ENCODE measurements around the gene CCDC149. TPM values are rescaled to one million over a fixed set of nuclear protein-coding genes. Genes with fewer than 3 reads are reported as not detected.

Gene CCDC149
- total RNA-seq, 1 experiment from 2014 or later: 3.6 TPM

- POLR2A ChIA-PET: no interaction called here
- intact Hi-C loops (cut with micrococcal nuclease; ENCODE audit: unreplicated experiment): no loop called here
- CTCF ChIA-PET: no interaction called here
- H3K27ac ChIP-seq (ENCODE audit: low read length): no peak overlapping the region
- no peaks in the 10 kb centered on the region for H3K9me3 ChIP-seq (ENCODE audit: control insufficient read depth, insufficient read depth, low read depth, low read length)
- no peak overlapping the region for H3K4me3 ChIP-seq (ENCODE audit: low read depth in 2 of 2, low read length in 2 of 2)
- in situ Hi-C loops (cut with HindIII; ENCODE audit: low pct_unique_long_range_greater_than_20kb, low sequenced_read_pairs): no loop called here
- ATAC-seq (no peak), DNase-seq (ENCODE audit: low read depth, low spot score) (no peak)
- BruUV-seq (replicated peaks): no TSS peak
- H3K27me3 ChIP-seq (ENCODE audit: control insufficient read depth, insufficient read depth, low read length): no peaks in the 10 kb centered on the region
- H3K36me3 ChIP-seq (ENCODE audit: control insufficient read depth, insufficient read depth, low read length): no peaks in the 10 kb centered on the region
- H3K4me1 ChIP-seq (ENCODE audit: control insufficient read depth, insufficient read depth, low read length): no peaks in the 10 kb centered on the region
- TF ChIP-seq POLR2AphosphoS5 (IDR thresholded peaks at IDR 0.05; ENCODE audit: low read depth, low read length): no peak
- TF ChIP-seq TCF7L2 (IDR thresholded peaks at IDR 0.05; ENCODE audit: low read depth, low read length): no peak
- TF ChIP-seq REST (IDR thresholded peaks at IDR 0.05; ENCODE audit: insufficient read depth in 1 of 2, low read depth in 2 of 2, low read length in 1 of 2): no peak
- TF ChIP-seq, protein P1, sequence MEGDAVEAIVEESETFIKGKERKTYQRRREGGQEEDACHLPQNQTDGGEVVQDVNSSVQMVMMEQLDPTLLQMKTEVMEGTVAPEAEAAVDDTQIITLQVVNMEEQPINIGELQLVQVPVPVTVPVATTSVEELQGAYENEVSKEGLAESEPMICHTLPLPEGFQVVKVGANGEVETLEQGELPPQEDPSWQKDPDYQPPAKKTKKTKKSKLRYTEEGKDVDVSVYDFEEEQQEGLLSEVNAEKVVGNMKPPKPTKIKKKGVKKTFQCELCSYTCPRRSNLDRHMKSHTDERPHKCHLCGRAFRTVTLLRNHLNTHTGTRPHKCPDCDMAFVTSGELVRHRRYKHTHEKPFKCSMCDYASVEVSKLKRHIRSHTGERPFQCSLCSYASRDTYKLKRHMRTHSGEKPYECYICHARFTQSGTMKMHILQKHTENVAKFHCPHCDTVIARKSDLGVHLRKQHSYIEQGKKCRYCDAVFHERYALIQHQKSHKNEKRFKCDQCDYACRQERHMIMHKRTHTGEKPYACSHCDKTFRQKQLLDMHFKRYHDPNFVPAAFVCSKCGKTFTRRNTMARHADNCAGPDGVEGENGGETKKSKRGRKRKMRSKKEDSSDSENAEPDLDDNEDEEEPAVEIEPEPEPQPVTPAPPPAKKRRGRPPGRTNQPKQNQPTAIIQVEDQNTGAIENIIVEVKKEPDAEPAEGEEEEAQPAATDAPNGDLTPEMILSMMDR (IDR thresholded peaks at IDR 0.05): no peak
- TF ChIP-seq SIN3A (IDR thresholded peaks at IDR 0.05; ENCODE audit: borderline replicate concordance, insufficient read depth, low read depth, low read length): no peak
Observed at GRCh38 chr4:24820541-24820940, 92.3 kb downstream of the CCDC149 start.

DNA sequence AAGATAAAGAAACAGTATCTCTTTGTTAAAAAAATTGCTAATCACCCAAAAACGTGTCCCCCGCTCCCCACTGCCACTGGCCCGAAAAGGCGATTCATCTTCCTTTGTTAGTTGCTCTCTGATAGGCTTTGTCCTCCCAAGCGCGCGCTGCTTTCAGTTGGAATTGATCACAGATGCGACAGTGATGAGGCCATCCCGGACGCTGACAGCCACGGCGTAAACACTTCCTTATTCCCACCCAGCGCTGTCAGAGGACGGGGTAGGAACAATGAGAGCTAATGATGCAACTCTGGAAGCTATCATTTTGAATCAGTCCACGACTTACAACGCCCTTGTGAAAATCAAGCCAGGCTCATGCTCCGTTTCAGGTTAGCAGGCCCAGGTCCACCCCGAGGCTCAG, 96.0 kb downstream of the CCDC149 start:
- no peak overlapping the region for H3K27ac ChIP-seq (ENCODE audit: low read length)
- H3K36me3 ChIP-seq (ENCODE audit: control insufficient read depth, insufficient read depth, low read length): no peaks in the 10 kb centered on the region
- H3K9me3 ChIP-seq (ENCODE audit: control insufficient read depth, insufficient read depth, low read depth, low read length): no peaks in the 10 kb centered on the region
- in situ Hi-C loops (cut with HindIII; ENCODE audit: low pct_unique_long_range_greater_than_20kb, low sequenced_read_pairs) (no loop called here), intact Hi-C loops (cut with micrococcal nuclease; ENCODE audit: unreplicated experiment) (no loop called here)
- TF ChIP-seq, protein P1 (IDR thresholded peaks at IDR 0.05): no peak
- TF ChIP-seq TCF7L2 (IDR thresholded peaks at IDR 0.05; ENCODE audit: low read depth, low read length): no peak
- TF ChIP-seq REST (IDR thresholded peaks at IDR 0.05; ENCODE audit: insufficient read depth in 1 of 2, low read depth in 2 of 2, low read length in 1 of 2): no peak
- TF ChIP-seq POLR2AphosphoS5 (IDR thresholded peaks at IDR 0.05; ENCODE audit: low read depth, low read length): no peak
- no peak for TF ChIP-seq SIN3A (IDR thresholded peaks at IDR 0.05; ENCODE audit: borderline replicate concordance, insufficient read depth, low read depth, low read length)
- no peak overlapping the region for H3K4me3 ChIP-seq (ENCODE audit: low read depth in 2 of 2, low read length in 2 of 2)
- H3K27me3 ChIP-seq (ENCODE audit: control insufficient read depth, insufficient read depth, low read length): no peaks in the 10 kb centered on the region
- no peak for ATAC-seq
- DNase-seq (ENCODE audit: low read depth, low spot score): no peak
- POLR2A ChIA-PET: no interaction called here
- BruUV-seq (replicated peaks): no TSS peak
- CTCF ChIA-PET: no interaction called here
- no peaks in the 10 kb centered on the region for H3K4me1 ChIP-seq (ENCODE audit: control insufficient read depth, insufficient read depth, low read length)

Measured in Panc1 (cell line).